GM21528 (cell line): Measurements from ENCODE around the gene AFAP1L2.

Experiments
- ATAC-seq: cut with Tn5 transposase; IDR thresholded peaks from one replicate; pipeline ENCODE4 v1.9.1; 2021; ENCODE audit warnings: mild to moderate bottlenecking, moderate library complexity; ENCODE audit not compliant: unreplicated experiment, low FRiP score

AFAP1L2 gene

GRCh38 chr10:114252092-114252491 is 152.2 kb downstream of the AFAP1L2 start:
- no peak for ATAC-seq

- ATAC-seq = no peak
Measured at GRCh38 chr10:114250716-114251115, 153.6 kb downstream of the AFAP1L2 start.

GRCh38 chr10:114250236-114250635 is 154.1 kb downstream of the AFAP1L2 start:
- ATAC-seq = no peak

- ATAC-seq = no peak
Measured at GRCh38 chr10:114246679-114247305, 157.5 kb downstream of the AFAP1L2 start.

- no peak for ATAC-seq
Measured at GRCh38 chr10:114245121-114245791, 159.0 kb downstream of the AFAP1L2 start.
